NCI-H128 (cell line): ENCODE results near the gene RAB4A.
A peak's percentile ranks its signal among the peaks of the same experiment; 100 is the strongest.

Source experiments
- DNase-seq: peaks from one replicate; lab custom pipeline; 2025; ENCODE audit not compliant: unreplicated experiment; lab: John Stamatoyannopoulos, UW

The RAB4A gene

GRCh38 chr1:229334716-229335115 is 63.8 kb downstream of the RAB4A start:
- DNase-seq = no peak

GRCh38 chr1:229336345-229336744 is 65.4 kb downstream of the RAB4A start:
- no peak for DNase-seq

GRCh38 chr1:229339086-229339485 is 68.2 kb downstream of the RAB4A start:
- no peak for DNase-seq

GRCh38 chr1:229339520-229339919 is 68.6 kb downstream of the RAB4A start:
- DNase-seq = no peak

GRCh38 chr1:229340496-229340895 is 69.6 kb downstream of the RAB4A start:
- DNase-seq = no peak

GRCh38 chr1:229341774-229342655 is 71.1 kb downstream of the RAB4A start:
- peak; percentile 80 for DNase-seq

GRCh38 chr1:229342656-229343569 is 72.0 kb downstream of the RAB4A start, which contains the start of gene CCSAP:
CCSAP (minus strand) TSS chr1:229343047; CDS start chr1:229342465, 582 bp downstream.
- no peak for DNase-seq

- no peak for DNase-seq
Observed at GRCh38 chr1:229344139-229344538, 73.2 kb downstream of the RAB4A start.

- no peak for DNase-seq
Observed at GRCh38 chr1:229344937-229345684, 74.2 kb downstream of the RAB4A start.

- no peak for DNase-seq
Observed at GRCh38 chr1:229347528-229347927, 76.6 kb downstream of the RAB4A start.

- DNase-seq = no peak
Observed at GRCh38 chr1:229349463-229350385, 78.8 kb downstream of the RAB4A start.

- DNase-seq = no peak
Observed at GRCh38 chr1:229352975-229353374, 82.1 kb downstream of the RAB4A start.

GRCh38 chr1:229354226-229354625 is 83.3 kb downstream of the RAB4A start:
- no peak for DNase-seq
